NCI-H446 treated with DMSO at 0.1 percent for 48 hours (cell line): ENCODE measurements around the gene OR5AS1.
"Not testable (repeated sequence)": the region's sequence is repeated elsewhere in the genome, so short reads cannot be mapped to it uniquely, and the experiment has no call there.

Experiments used
- DNase-seq: peaks from one replicate; lab custom pipeline; 2025; lab: John Stamatoyannopoulos, UW

The OR5AS1 gene

GRCh38 chr11:56027354-56027753 is at the start of gene OR5AS1:
OR5AS1 (plus strand) TSS chr11:56027654; CDS start chr11:56030419, 2,765 bp downstream.
- no peak for DNase-seq

- DNase-seq: no peak
These were observed 32.9 kb upstream of the OR5AS1 start, which contains the start of gene OR5F1 for GRCh38 chr11:55994525-55994924. OR5F1 (minus strand) TSS chr11:55994625; CDS start chr11:55994625, 0 bp downstream.

GRCh38 chr11:56010716-56011115 is 16.7 kb upstream of the OR5AS1 start:
- DNase-seq: no peak

DNA sequence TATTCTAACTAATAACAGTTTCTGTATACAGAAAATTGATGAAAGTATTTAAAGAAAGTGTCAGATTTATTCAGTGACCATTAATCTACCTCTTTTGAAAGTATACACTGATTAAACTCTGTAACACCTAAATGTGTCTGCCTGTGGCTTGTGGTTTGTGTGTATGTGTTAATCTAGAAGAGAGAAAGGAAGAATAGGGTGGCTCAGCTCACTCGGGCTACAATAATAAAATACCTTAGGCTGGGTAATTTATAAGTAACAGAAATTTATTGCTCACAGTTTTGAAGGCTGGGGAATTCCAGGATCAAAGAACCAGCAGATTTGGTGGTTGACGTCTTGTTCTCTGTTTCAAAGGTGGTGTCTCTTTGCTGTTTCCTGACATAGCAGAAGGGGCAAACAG is 13.6 kb upstream of the OR5AS1 start:
- DNase-seq: no peak

DNA sequence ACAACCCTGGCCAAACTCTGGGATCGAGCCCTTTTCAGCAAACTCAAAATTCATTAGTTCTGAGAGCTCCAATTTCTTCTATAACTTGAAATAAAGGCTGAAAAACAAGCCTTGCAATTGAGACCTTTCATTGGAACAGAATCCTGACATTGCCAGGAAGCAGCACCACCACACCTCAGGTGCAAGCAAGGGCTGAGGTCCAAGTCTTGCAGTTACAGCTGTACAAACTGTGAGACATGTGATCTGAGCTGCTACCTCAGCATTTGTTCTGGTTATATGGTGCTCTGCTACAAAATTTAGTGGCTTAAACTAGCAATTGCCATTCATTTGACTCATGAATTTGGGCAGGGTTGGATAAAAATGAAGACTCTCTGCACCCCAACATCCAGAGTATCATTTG is 18.1 kb downstream of the OR5AS1 start:
- no peak for DNase-seq

DNA sequence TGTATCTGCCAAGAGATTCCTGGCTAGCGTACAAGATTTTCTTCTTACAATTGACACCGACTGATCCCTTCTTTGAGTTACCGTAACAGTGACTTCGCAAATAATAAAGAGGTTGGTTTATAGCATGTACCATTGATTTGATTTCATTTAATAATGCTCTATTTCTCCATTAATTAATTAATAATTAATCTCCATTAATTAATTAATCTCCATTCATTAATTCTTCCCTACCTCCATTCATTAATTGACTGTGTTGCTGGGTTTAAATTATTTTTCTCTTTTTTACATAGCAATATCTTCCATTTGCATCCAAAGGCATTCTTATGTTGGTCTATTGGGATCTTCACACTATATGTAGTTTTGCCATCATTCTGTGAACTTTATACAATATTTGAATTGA is 21.0 kb downstream of the OR5AS1 start:
- no peak for DNase-seq

GRCh38 chr11:56049487-56049886 is 22.0 kb downstream of the OR5AS1 start:
- no peak for DNase-seq

GRCh38 chr11:56056366-56056765 is 28.9 kb downstream of the OR5AS1 start:
- DNase-seq: not testable (repeated sequence)

DNA sequence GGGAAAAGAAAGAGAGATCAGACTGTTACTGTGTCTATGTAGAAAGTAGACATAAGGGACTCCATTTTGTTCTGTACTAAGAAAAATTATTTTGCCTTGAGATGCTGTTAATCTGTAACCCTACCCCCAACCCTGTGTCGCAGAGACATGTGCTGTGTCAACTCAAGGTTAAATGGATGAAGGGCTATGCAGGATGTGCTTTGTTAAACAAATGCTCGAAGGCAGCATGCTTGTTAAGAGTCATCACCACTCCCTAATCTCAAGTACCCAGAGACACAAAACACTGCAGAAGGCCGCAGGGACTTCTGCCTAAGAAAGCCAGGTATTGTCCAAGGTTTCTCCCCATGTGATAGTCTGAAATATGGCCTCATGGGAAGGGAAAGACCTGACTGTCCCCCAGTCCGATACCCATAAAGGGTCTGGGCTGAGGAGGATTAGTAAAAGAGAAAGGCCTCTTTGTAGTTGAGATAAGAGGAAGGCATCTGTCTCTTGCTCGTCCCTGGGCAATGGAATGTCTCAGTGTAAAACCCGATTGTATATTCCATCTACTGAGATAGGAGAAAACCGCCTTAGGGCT is 30.3 kb downstream of the OR5AS1 start:
- not testable (repeated sequence) for DNase-seq

- DNase-seq: not testable (repeated sequence)
These were observed 30.9 kb downstream of the OR5AS1 start for GRCh38 chr11:56058260-56058780.

- no peak for DNase-seq
These were observed 39.5 kb downstream of the OR5AS1 start for GRCh38 chr11:56066980-56067379.
